GM10248 (cell line): ENCODE data around the gene SPATA2.

Experiments used
- CTCF ChIA-PET: fragments of 300-600 bp; sonication (Branson Sonifier 250); formaldehyde crosslinking; extraction: SDS; loops from one replicate; lab custom pipeline; 2021; ENCODE audit warnings: antibody characterized with exemption; lab: Yijun Ruan, JAX
- POLR2A ChIA-PET: fragments of 350-650 bp; sonication (Branson Sonifier 250); formaldehyde crosslinking; extraction: SDS; loops from one replicate; lab custom pipeline; 2020; ENCODE audit warnings: antibody characterized with exemption; lab: Yijun Ruan, JAX
- DNase-seq: peaks from one replicate; pipeline ENCODE4 v3.0.0; 2012; ENCODE audit errors: extremely low spot score
- CTCF ChIP-seq: IDR thresholded peaks from 2 replicates; pipeline ENCODE4 v1.5.1; 2012; ENCODE audit warnings: mild to moderate bottlenecking, low read depth; ENCODE audit errors: extremely low read depth, missing control alignments, control extremely low read depth

The SPATA2 gene

GRCh38 chr20:49880177-49880576 lies 35.2 kb downstream of the SPATA2 start:
- no peak for DNase-seq
- CTCF ChIA-PET = interaction anchor here (1.5 to 2.0 kb wide), 2 partner anchors 8 to 32 kb away, joined by 3 to 8 read pairs; no protein-coding TSS in a partner anchor
- TF ChIP-seq CTCF = no peak
- POLR2A ChIA-PET = no interaction called here

- DNase-seq = no peak
- ChIA-PET POLR2A (no interaction called here), CTCF (interaction anchor here (1.5 kb wide), 1 partner anchor 33 kb away, joined by 3 read pairs; no protein-coding TSS in a partner anchor)
- no peak for TF ChIP-seq CTCF
Observed at GRCh38 chr20:49878977-49879376, 36.4 kb downstream of the SPATA2 start.

GRCh38 chr20:49877386-49877921 lies 37.9 kb downstream of the SPATA2 start:
- no peak for DNase-seq
- POLR2A ChIA-PET = no interaction called here

GRCh38 chr20:49874696-49875095 lies 40.6 kb downstream of the SPATA2 start:
- ChIA-PET POLR2A (no interaction called here), CTCF (no interaction called here)
- no peak for DNase-seq
- no peak for TF ChIP-seq CTCF

More at GRCh38 chr20:49877386-49877921, 37.9 kb downstream of the SPATA2 start:
- TF ChIP-seq CTCF = no peak
- CTCF ChIA-PET = interaction anchor here (1.3 to 1.9 kb wide), 3 partner anchors 31 to 267 kb away, joined by 4 to 5 read pairs (median 4); no protein-coding TSS in a partner anchor

- ChIA-PET CTCF (interaction anchor here (0.7 to 2.8 kb wide), 4 partner anchors 11 to 261 kb away, joined by 3 to 15 read pairs (median 4); no protein-coding TSS in a partner anchor), POLR2A (interaction anchor here (0.7 kb wide), 1 partner anchor 118 kb away, joined by 4 read pairs; no protein-coding TSS in a partner anchor)
- no peak for DNase-seq
- no peak for TF ChIP-seq CTCF
Observed at GRCh38 chr20:49872056-49872455, 43.3 kb downstream of the SPATA2 start.

- DNase-seq = no peak
- CTCF ChIA-PET = interaction anchor here (1.5 to 2.8 kb wide), 3 partner anchors 17 to 260 kb away, joined by 4 to 15 read pairs (median 5); no protein-coding TSS in a partner anchor
- POLR2A ChIA-PET = no interaction called here
- TF ChIP-seq CTCF = no peak
Observed at GRCh38 chr20:49871391-49871948, 43.9 kb downstream of the SPATA2 start.
